ENCODE results near the gene TBC1D9B.

GRCh38 chr5:179824745-179825112 is 83.0 kb downstream of the TBC1D9B start:
- TF ChIP-seq CTCF (IDR thresholded peaks at IDR 0.05), result no peak
- no peak for TF ChIP-seq POLR2A (IDR thresholded peaks at IDR 0.05)

Data from lower leg skin (tissue), 3 donors.